ENCODE data around the gene LAGE3. TPM values are rescaled to one million over a fixed set of nuclear protein-coding genes. Genes with fewer than 3 reads are reported as not detected.

The LAGE3 gene
- total and polyA plus RNA-seq, 2 of the 8 experiments (the other 6 are each of a cell fraction or from before 2014, with no cell fraction given), result 44.5 to 102 TPM

- no peak for TF ChIP-seq CHD7 (IDR thresholded peaks at IDR 0.05; ENCODE audit: insufficient replicate concordance, low read length)
- no peak for TF ChIP-seq TCF12 (IDR thresholded peaks at IDR 0.05; ENCODE audit: low read depth, low read length)
- TF ChIP-seq RAD21 (IDR thresholded peaks at IDR 0.05 in 1 of 2, conservative IDR thresholded peaks at IDR 0.05 in 1 of 2; ENCODE audit: low read depth in 2 of 2, low read length in 2 of 2), result no peak
- no peak for TF ChIP-seq TAF1 (IDR thresholded peaks at IDR 0.05; ENCODE audit: low read depth, low read length)
- no peak for TF ChIP-seq CHD1 (IDR thresholded peaks at IDR 0.05; ENCODE audit: low read depth, low read length)
- no peak for TF ChIP-seq SRF (IDR thresholded peaks at IDR 0.05; ENCODE audit: low read depth, low read length)
- TF ChIP-seq CHD2 (IDR thresholded peaks at IDR 0.05; ENCODE audit: low read length), result no peak
- TF ChIP-seq HDAC2 (IDR thresholded peaks at IDR 0.05; ENCODE audit: borderline replicate concordance in 1 of 2, low read depth in 2 of 2, low read length in 2 of 2), result no peak
- no peak for TF ChIP-seq KDM5A (IDR thresholded peaks at IDR 0.05; ENCODE audit: low read length)
Observed at GRCh38 chrX:154470434-154470833, 8.6 kb downstream of the LAGE3 start (continued).
